ENCODE data around the gene DOK3.

- no peak for TF ChIP-seq EZH2 (IDR thresholded peaks at IDR 0.05; ENCODE audit: borderline replicate concordance)
- TF ChIP-seq, protein P1, sequence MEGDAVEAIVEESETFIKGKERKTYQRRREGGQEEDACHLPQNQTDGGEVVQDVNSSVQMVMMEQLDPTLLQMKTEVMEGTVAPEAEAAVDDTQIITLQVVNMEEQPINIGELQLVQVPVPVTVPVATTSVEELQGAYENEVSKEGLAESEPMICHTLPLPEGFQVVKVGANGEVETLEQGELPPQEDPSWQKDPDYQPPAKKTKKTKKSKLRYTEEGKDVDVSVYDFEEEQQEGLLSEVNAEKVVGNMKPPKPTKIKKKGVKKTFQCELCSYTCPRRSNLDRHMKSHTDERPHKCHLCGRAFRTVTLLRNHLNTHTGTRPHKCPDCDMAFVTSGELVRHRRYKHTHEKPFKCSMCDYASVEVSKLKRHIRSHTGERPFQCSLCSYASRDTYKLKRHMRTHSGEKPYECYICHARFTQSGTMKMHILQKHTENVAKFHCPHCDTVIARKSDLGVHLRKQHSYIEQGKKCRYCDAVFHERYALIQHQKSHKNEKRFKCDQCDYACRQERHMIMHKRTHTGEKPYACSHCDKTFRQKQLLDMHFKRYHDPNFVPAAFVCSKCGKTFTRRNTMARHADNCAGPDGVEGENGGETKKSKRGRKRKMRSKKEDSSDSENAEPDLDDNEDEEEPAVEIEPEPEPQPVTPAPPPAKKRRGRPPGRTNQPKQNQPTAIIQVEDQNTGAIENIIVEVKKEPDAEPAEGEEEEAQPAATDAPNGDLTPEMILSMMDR (IDR thresholded peaks at IDR 0.05; ENCODE audit: poor library complexity): peak; percentile 22
- TF ChIP-seq EZH2phosphoT487 (IDR thresholded peaks at IDR 0.05; ENCODE audit: low read depth, severe bottlenecking, unreplicated experiment): no peak
These were observed 45.0 kb upstream of the DOK3 start, which contains the start of gene FAM193B for GRCh38 chr5:177554474-177555111.
